Measurements from ENCODE around the gene USH1C. TPM values are rescaled to one million over a fixed set of nuclear protein-coding genes. Genes with fewer than 3 reads are reported as not detected.

Gene USH1C
- total RNA-seq: not detected in 2 replicates

DNA sequence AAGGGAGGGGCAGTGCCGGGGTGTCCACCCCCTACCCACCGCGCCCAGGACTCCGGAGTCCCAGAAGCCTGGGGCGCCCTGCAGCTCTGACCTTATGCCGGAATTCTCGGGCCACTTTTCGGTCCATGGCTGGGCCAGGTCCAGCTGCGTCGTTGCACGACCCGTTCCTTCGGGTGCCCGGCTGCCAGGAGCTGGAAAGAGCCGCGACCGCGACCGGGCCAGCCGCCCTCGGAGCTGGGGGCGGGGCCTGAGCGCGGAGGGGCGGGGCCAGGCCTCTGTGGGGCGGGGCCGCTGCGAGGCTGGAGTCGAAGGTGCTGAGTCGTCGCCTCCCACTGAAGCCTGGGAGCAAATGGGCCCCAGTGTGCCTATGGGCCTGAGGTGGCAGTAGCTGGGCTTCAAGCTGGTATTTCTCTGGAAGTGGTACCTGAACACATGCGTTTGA is at the start of gene USH1C:
Gene USH1C, minus strand, starts transcription at position 236 of the 442 bp plus-strand sequence. Its CDS starts 109 bp downstream, at position 127.

GRCh38 chr11:17547051-17547577 is 2.9 kb upstream of the USH1C start, which contains the start of gene OTOG:
OTOG (plus strand) TSS chr11:17547259; CDS start chr11:17547373, 114 bp downstream.

GRCh38 chr11:17476317-17477083 is 67.7 kb downstream of the USH1C start, which contains the start of gene ABCC8:
ABCC8 (minus strand) TSS chr11:17476845; CDS start chr11:17476776, 69 bp downstream.

Other genes starting within 250 kb of the USH1C start
- gene NCR3LG1, start 192.6 kb downstream of the USH1C start, total RNA-seq: 8.5 and 12.3 TPM in 2 replicates
- gene KCNJ11, start 155.8 kb downstream of the USH1C start, total RNA-seq: 0.19 TPM in 1 of 2 replicates, not detected in the other
- not detected in 2 replicates for gene ABCC8, start 67.6 kb downstream of the USH1C start, total RNA-seq
- not detected in 2 replicates for gene OTOG, start 2.8 kb upstream of the USH1C start, total RNA-seq
- not detected in 2 replicates for gene MYOD1, start 175.2 kb upstream of the USH1C start, total RNA-seq
- not detected in 2 replicates for gene KCNC1, start 190.4 kb upstream of the USH1C start, total RNA-seq